ENCODE measurements around the gene GALT. TPM values are rescaled to one million over a fixed set of nuclear protein-coding genes. Genes with fewer than 3 reads are reported as not detected.

GALT gene
- total RNA-seq (2014; rRNA removed; shearing (Covaris generic); ENCODE audit: low replicate concordance): 45.4 and 66.2 TPM in 2 replicates

- H2AFZ ChIP-seq (ENCODE audit: low read length): peak within 1 kb of the TSS; percentile 89
- H4K20me1 ChIP-seq (ENCODE audit: insufficient read depth, low read depth, low read length): no peaks in the 10 kb centered on the region; the same call in 1 of the 2 replicates
- H3K4me3 ChIP-seq (ENCODE audit: low read length): peak within 1 kb of the TSS; percentile 88
- H3K27me3 ChIP-seq (ENCODE audit: low read length): no peaks in the 10 kb centered on the region
- H3K4me1 ChIP-seq (ENCODE audit: low read length): peaks cover 15% of the 10 kb centered on the region
- peak within 1 kb of the TSS; percentile 89 for H3K9ac ChIP-seq (ENCODE audit: low read length)
- H3K36me3 ChIP-seq (ENCODE audit: insufficient read depth, low read length): peaks cover 5% of the 10 kb centered on the region; the same call in 1 of the 2 replicates
- H3K9me3 ChIP-seq (ENCODE audit: low read length): no peaks in the 10 kb centered on the region
- peak within 1 kb of the TSS; percentile 78 for H3K4me2 ChIP-seq (ENCODE audit: low read depth, low read length, poor library complexity, severe bottlenecking)
- DNase-seq: peak; percentile 97
- peaks cover 12% of the 10 kb centered on the region for H3K79me2 ChIP-seq (ENCODE audit: low read length)
- no peaks in the 10 kb centered on the region for H3K9me2 ChIP-seq (replicated peaks; ENCODE audit: insufficient read depth, low read length)
- H3K27ac ChIP-seq (ENCODE audit: low read length): no peak within 1 kb of the TSS
These were observed at the start of gene GALT for GRCh38 chr9:34646211-34647083. TSS of gene GALT (plus strand) at chr9:34646675. CDS start at chr9:34646705, 30 bp downstream.

DNA sequence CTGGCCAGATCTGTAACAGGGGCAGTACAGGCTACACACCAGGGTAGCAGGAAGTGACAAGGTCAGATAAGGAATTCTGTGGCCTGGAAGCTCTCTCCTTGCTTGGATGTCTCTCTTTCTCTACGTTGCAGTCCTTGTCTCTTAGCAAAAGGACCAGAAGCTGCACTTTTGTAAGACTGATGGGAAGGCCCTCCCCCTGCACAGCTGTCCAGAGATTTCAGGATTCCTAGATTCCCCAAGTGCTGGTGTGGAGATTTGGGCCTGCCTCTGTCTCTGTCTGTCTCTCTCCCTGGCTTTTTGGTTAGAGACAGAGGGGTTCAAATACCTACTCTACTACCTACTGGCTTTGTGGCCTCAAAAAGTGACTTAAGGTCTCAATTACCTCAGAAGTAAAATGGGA is 46.9 kb upstream of the GALT start:
- H4K20me1 ChIP-seq (ENCODE audit: insufficient read depth, low read depth, low read length): no peaks in the 10 kb centered on the region
- no peaks in the 10 kb centered on the region for H3K79me2 ChIP-seq (ENCODE audit: low read length)
- no peak overlapping the region for H3K27ac ChIP-seq (ENCODE audit: low read length)
- no peaks in the 10 kb centered on the region for H3K9me3 ChIP-seq (ENCODE audit: low read length)
- H3K4me2 ChIP-seq (ENCODE audit: low read depth, low read length, poor library complexity, severe bottlenecking): no peak overlapping the region
- no peak for DNase-seq
- peaks cover 21% of the 10 kb centered on the region for H3K4me1 ChIP-seq (ENCODE audit: low read length)
- H3K36me3 ChIP-seq (ENCODE audit: insufficient read depth, low read length): no peaks in the 10 kb centered on the region
- no peak overlapping the region for H3K4me3 ChIP-seq (ENCODE audit: low read length)
- no peaks in the 10 kb centered on the region for H3K9me2 ChIP-seq (replicated peaks; ENCODE audit: insufficient read depth, low read length)
- H2AFZ ChIP-seq (ENCODE audit: low read length): no peak overlapping the region
- H3K27me3 ChIP-seq (ENCODE audit: low read length): no peaks in the 10 kb centered on the region
- no peak overlapping the region for H3K9ac ChIP-seq (ENCODE audit: low read length)

GRCh38 chr9:34600908-34601307 is 45.6 kb upstream of the GALT start:
- H3K4me3 ChIP-seq (ENCODE audit: low read length): no peak overlapping the region
- no peaks in the 10 kb centered on the region for H3K79me2 ChIP-seq (ENCODE audit: low read length)
- no peak overlapping the region for H3K4me2 ChIP-seq (ENCODE audit: low read depth, low read length, poor library complexity, severe bottlenecking)

DNA sequence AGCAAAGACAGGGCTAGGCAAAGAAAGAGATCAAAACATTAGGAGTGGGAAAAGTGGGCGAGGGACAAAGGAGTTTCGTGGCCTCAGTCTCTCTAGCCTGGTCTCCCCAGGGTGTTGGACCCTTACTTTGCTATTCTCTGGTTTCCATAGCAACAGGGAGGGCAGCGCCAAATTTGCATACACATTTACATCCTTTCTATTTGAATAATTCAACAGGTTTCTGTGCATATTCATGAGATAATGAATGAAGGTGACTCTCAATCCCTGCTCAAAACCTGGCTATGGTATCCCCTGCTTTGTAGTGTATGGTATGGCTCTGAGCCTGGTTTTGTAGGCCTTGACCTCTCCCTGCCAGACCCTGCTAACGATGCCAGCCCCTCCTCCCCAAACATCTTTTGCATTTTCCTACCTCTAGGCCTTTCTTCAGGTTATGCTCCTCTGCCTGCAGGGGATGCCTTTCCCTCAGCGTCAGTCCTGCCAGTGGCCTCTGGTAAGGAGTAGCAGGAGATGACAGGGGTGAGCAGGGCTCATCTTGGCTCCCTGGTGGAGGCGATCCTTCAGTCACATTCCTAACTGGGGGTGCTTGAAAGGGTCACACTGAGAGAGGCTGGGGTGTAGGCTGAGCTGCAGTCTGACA is 44.4 kb upstream of the GALT start:
- Histone ChIP-seq H3K9me2 (replicated peaks; ENCODE audit: insufficient read depth, low read length) (no peaks in the 10 kb centered on the region), H3K9me3 (ENCODE audit: low read length) (no peaks in the 10 kb centered on the region), H3K27me3 (ENCODE audit: low read length) (no peaks in the 10 kb centered on the region), H3K4me2 (ENCODE audit: low read depth, low read length, poor library complexity, severe bottlenecking) (peak overlapping the region; percentile 25), H3K79me2 (ENCODE audit: low read length) (no peaks in the 10 kb centered on the region), H3K4me3 (ENCODE audit: low read length) (no peak overlapping the region), H3K4me1 (ENCODE audit: low read length) (peaks cover 21% of the 10 kb centered on the region), H4K20me1 (ENCODE audit: insufficient read depth, low read depth, low read length) (no peaks in the 10 kb centered on the region), H3K36me3 (ENCODE audit: insufficient read depth, low read length) (no peaks in the 10 kb centered on the region), H2AFZ (ENCODE audit: low read length) (no peak overlapping the region), H3K27ac (ENCODE audit: low read length) (no peak overlapping the region), H3K9ac (ENCODE audit: low read length) (0 out of 2 replicates have a peak overlapping the region, but pooled peaks have one; percentile 13)
- peak; percentile 69 for DNase-seq

More at GRCh38 chr9:34600908-34601307, 45.6 kb upstream of the GALT start:
- Histone ChIP-seq H3K9ac (ENCODE audit: low read length) (no peak overlapping the region), H3K36me3 (ENCODE audit: insufficient read depth, low read length) (no peaks in the 10 kb centered on the region), H3K9me2 (replicated peaks; ENCODE audit: insufficient read depth, low read length) (no peaks in the 10 kb centered on the region), H3K4me1 (ENCODE audit: low read length) (peaks cover 21% of the 10 kb centered on the region), H3K27me3 (ENCODE audit: low read length) (no peaks in the 10 kb centered on the region), H4K20me1 (ENCODE audit: insufficient read depth, low read depth, low read length) (no peaks in the 10 kb centered on the region), H2AFZ (ENCODE audit: low read length) (no peak overlapping the region), H3K27ac (ENCODE audit: low read length) (no peak overlapping the region), H3K9me3 (ENCODE audit: low read length) (no peaks in the 10 kb centered on the region)
- no peak for DNase-seq

- no peak overlapping the region for H3K4me2 ChIP-seq (ENCODE audit: low read depth, low read length, poor library complexity, severe bottlenecking)
- no peak overlapping the region for H3K4me3 ChIP-seq (ENCODE audit: low read length)
- H3K9ac ChIP-seq (ENCODE audit: low read length): no peak overlapping the region
- peak; percentile 93 for DNase-seq
- H3K9me3 ChIP-seq (ENCODE audit: low read length): no peaks in the 10 kb centered on the region
- no peaks in the 10 kb centered on the region for H3K27me3 ChIP-seq (ENCODE audit: low read length)
- H3K36me3 ChIP-seq (ENCODE audit: insufficient read depth, low read length): no peaks in the 10 kb centered on the region
- H3K9me2 ChIP-seq (replicated peaks; ENCODE audit: insufficient read depth, low read length): no peaks in the 10 kb centered on the region
- no peaks in the 10 kb centered on the region for H3K79me2 ChIP-seq (ENCODE audit: low read length)
- H2AFZ ChIP-seq (ENCODE audit: low read length): no peak overlapping the region
- no peaks in the 10 kb centered on the region for H4K20me1 ChIP-seq (ENCODE audit: insufficient read depth, low read depth, low read length)
- no peak overlapping the region for H3K27ac ChIP-seq (ENCODE audit: low read length)
- peaks cover 21% of the 10 kb centered on the region for H3K4me1 ChIP-seq (ENCODE audit: low read length)
These were observed 42.8 kb upstream of the GALT start for GRCh38 chr9:34603610-34604231.

DNA sequence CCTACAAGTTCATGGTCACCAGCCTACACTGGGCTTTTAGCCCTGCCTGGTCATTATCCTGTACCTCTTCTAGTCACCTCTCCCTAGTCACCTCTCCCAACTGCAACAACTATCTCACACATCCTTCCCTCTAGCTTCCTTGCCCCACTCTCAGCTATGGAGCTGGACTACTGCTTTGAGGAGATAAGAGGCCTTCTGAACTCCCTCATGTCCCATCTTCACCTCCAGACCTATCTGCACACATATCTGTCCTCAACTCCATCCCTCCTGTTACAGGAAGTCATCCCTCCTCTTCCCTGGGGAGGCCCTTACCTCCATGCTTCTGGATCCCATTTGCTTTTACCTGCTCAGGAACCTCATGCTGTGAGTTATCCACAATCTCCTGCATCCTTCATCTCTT is 40.3 kb upstream of the GALT start:
- Histone ChIP-seq H2AFZ (ENCODE audit: low read length) (no peak overlapping the region), H3K79me2 (ENCODE audit: low read length) (peaks cover 5% of the 10 kb centered on the region), H3K9ac (ENCODE audit: low read length) (no peak overlapping the region), H3K4me1 (ENCODE audit: low read length) (peaks cover 28% of the 10 kb centered on the region), H3K36me3 (ENCODE audit: insufficient read depth, low read length) (no peaks in the 10 kb centered on the region), H3K4me2 (ENCODE audit: low read depth, low read length, poor library complexity, severe bottlenecking) (no peak overlapping the region), H4K20me1 (ENCODE audit: insufficient read depth, low read depth, low read length) (no peaks in the 10 kb centered on the region), H3K9me3 (ENCODE audit: low read length) (no peaks in the 10 kb centered on the region), H3K27ac (ENCODE audit: low read length) (no peak overlapping the region), H3K4me3 (ENCODE audit: low read length) (no peak overlapping the region), H3K27me3 (ENCODE audit: low read length) (no peaks in the 10 kb centered on the region), H3K9me2 (replicated peaks; ENCODE audit: insufficient read depth, low read length) (no peaks in the 10 kb centered on the region)
- DNase-seq: no peak

DNA sequence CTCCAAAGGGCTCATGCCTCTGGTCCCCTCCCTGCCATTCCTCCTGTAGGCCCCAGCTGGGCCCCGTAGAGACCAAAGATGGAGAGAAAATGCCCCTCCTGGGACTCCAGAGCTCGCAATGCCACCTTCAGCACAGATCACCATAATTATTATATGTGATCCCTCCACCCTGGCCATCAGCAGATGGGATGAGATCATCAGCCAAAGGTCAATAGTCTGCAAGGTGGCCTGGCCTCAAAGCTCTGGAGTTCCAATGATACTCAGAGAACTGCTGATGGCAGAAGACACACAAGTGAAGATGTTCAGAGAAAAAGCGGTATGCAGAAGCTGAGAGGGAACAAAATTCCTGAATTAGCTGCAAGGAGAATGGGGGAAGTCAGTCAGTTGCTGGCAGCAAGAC is 39.6 kb upstream of the GALT start:
- no peak for DNase-seq
- Histone ChIP-seq H3K4me3 (ENCODE audit: low read length) (no peak overlapping the region), H3K27me3 (ENCODE audit: low read length) (no peaks in the 10 kb centered on the region), H3K9me3 (ENCODE audit: low read length) (no peaks in the 10 kb centered on the region), H3K4me1 (ENCODE audit: low read length) (peaks cover 23% of the 10 kb centered on the region), H4K20me1 (ENCODE audit: insufficient read depth, low read depth, low read length) (no peaks in the 10 kb centered on the region), H3K27ac (ENCODE audit: low read length) (no peak overlapping the region), H3K9ac (ENCODE audit: low read length) (no peak overlapping the region), H3K4me2 (ENCODE audit: low read depth, low read length, poor library complexity, severe bottlenecking) (no peak overlapping the region), H3K36me3 (ENCODE audit: insufficient read depth, low read length) (no peaks in the 10 kb centered on the region), H3K9me2 (replicated peaks; ENCODE audit: insufficient read depth, low read length) (no peaks in the 10 kb centered on the region), H3K79me2 (ENCODE audit: low read length) (peaks cover 12% of the 10 kb centered on the region), H2AFZ (ENCODE audit: low read length) (no peak overlapping the region)

DNA sequence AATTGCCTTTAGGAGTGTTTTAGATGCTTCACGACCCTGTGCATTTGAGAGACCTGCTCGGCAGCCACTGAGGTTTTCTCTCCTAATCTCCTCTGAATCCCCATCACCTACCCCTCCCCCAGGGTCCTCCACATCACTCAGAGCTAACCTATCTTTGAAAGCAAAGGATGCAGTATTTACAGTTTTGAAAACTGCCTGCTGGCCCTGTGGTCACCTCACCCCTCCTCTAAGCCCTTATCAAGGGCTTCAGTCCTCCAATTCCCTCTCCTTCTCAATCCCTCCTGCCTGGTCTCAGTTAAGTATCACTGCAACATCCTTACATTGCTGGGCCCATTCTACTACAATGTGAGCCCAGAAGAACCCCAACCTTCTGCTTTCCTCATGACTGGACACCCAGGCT is 39.1 kb upstream of the GALT start:
- Histone ChIP-seq H3K27me3 (ENCODE audit: low read length) (no peaks in the 10 kb centered on the region), H3K36me3 (ENCODE audit: insufficient read depth, low read length) (no peaks in the 10 kb centered on the region), H3K79me2 (ENCODE audit: low read length) (peaks cover 12% of the 10 kb centered on the region), H3K9ac (ENCODE audit: low read length) (no peak overlapping the region), H4K20me1 (ENCODE audit: insufficient read depth, low read depth, low read length) (no peaks in the 10 kb centered on the region), H3K4me3 (ENCODE audit: low read length) (no peak overlapping the region), H3K4me2 (ENCODE audit: low read depth, low read length, poor library complexity, severe bottlenecking) (no peak overlapping the region), H3K9me2 (replicated peaks; ENCODE audit: insufficient read depth, low read length) (no peaks in the 10 kb centered on the region), H2AFZ (ENCODE audit: low read length) (no peak overlapping the region), H3K4me1 (ENCODE audit: low read length) (peaks cover 21% of the 10 kb centered on the region), H3K9me3 (ENCODE audit: low read length) (no peaks in the 10 kb centered on the region), H3K27ac (ENCODE audit: low read length) (no peak overlapping the region)
- DNase-seq: no peak
